Measurements from ENCODE around the gene TTLL5.

DNA sequence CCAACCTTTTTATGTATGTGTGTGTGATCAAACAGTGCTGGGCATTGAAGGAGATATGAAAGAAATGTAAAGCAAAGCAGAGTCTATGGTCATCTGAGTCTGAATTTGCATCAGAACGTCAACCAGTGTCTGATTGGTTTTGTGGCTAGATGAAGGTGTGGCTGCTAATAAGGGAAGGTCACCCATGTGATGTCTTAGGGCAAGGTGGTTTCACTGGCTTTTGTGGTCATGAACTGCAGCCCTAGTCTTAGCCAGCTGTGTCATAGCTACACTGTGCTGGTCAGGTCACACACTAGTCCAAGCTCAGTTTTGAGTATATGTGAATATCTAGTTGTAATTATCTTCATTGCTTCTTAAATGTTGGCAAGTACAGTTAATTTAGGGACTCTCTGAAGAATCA lies 214.9 kb downstream of the TTLL5 start:
- TF ChIP-seq, protein P1, sequence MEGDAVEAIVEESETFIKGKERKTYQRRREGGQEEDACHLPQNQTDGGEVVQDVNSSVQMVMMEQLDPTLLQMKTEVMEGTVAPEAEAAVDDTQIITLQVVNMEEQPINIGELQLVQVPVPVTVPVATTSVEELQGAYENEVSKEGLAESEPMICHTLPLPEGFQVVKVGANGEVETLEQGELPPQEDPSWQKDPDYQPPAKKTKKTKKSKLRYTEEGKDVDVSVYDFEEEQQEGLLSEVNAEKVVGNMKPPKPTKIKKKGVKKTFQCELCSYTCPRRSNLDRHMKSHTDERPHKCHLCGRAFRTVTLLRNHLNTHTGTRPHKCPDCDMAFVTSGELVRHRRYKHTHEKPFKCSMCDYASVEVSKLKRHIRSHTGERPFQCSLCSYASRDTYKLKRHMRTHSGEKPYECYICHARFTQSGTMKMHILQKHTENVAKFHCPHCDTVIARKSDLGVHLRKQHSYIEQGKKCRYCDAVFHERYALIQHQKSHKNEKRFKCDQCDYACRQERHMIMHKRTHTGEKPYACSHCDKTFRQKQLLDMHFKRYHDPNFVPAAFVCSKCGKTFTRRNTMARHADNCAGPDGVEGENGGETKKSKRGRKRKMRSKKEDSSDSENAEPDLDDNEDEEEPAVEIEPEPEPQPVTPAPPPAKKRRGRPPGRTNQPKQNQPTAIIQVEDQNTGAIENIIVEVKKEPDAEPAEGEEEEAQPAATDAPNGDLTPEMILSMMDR (IDR thresholded peaks at IDR 0.05) = no peak
- TF ChIP-seq POLR2A (IDR thresholded peaks at IDR 0.05) = no peak
